ENCODE data around the gene AGFG1. TPM values are rescaled to one million over a fixed set of nuclear protein-coding genes. Genes with fewer than 3 reads are reported as not detected.

Gene AGFG1
- total RNA-seq, 1 experiment from 2014 or later = 119 TPM

DNA sequence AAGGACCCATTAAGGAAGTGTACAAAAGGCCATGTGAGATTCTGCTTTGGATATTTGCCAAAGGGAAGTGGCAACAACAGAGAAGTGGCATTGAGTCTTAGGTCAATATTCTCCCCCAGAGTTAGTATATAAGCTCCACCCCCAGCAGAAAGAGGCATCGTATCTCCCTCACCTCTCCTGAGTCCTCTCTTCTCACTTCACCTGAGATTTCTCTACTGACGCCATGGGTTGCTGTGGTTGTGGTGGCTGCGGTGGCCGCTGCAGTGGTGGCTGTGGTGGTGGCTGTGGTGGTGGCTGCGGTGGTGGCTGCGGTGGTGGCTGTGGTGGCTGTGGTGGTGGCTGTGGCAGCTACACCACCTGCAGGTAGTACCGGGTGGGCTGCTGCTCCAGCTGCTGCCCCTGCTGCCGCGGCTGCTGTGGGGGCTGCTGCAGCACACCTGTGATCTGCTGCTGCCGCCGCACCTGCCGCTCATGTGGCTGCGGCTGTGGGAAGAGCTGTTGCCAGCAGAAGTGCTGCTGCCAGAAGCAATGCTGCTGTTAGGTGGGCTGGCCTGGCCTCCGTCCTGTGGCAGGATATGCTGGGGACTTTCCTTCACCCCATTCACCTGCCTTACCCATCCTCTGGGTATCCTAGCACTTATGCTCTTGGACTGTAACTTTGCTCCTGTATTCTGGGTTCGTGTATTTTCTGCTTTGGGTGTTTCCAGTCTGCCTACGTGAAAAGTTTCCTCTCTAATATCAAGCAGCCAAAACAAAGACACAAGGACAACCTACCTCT lies 136.8 kb downstream of the AGFG1 start:
- DNase-seq = no peak
- H2AFZ ChIP-seq = no peak overlapping the region
- no peak for TF ChIP-seq EZH2 (IDR thresholded peaks at IDR 0.05; ENCODE audit: low read depth)
- TF ChIP-seq, protein P1, sequence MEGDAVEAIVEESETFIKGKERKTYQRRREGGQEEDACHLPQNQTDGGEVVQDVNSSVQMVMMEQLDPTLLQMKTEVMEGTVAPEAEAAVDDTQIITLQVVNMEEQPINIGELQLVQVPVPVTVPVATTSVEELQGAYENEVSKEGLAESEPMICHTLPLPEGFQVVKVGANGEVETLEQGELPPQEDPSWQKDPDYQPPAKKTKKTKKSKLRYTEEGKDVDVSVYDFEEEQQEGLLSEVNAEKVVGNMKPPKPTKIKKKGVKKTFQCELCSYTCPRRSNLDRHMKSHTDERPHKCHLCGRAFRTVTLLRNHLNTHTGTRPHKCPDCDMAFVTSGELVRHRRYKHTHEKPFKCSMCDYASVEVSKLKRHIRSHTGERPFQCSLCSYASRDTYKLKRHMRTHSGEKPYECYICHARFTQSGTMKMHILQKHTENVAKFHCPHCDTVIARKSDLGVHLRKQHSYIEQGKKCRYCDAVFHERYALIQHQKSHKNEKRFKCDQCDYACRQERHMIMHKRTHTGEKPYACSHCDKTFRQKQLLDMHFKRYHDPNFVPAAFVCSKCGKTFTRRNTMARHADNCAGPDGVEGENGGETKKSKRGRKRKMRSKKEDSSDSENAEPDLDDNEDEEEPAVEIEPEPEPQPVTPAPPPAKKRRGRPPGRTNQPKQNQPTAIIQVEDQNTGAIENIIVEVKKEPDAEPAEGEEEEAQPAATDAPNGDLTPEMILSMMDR (conservative IDR thresholded peaks at IDR 0.05) = no peak
- H3K4me3 ChIP-seq = no peak overlapping the region
- H3K27me3 ChIP-seq (ENCODE audit: insufficient read depth, low read depth) = no peaks in the 10 kb centered on the region
- ChIA-PET POLR2A (ENCODE audit: unreplicated experiment) (interaction anchor here (0.6 kb wide), 1 partner anchor 453 kb away, joined by 3 read pairs; no protein-coding TSS in a partner anchor), CTCF (interaction anchor here (0.6 kb wide), 1 partner anchor 122 kb away, joined by 3 read pairs; no protein-coding TSS in a partner anchor)
- no peaks in the 10 kb centered on the region for H4K20me1 ChIP-seq (ENCODE audit: insufficient read depth)
- no peaks in the 10 kb centered on the region for H3K79me2 ChIP-seq (ENCODE audit: low read depth)
- H3K36me3 ChIP-seq (ENCODE audit: low read depth) = no peaks in the 10 kb centered on the region
- intact Hi-C loops (cut with micrococcal nuclease; ENCODE audit: unreplicated experiment) = no loop called here
- no peak overlapping the region for H3K27ac ChIP-seq
- H3K4me1 ChIP-seq (replicated peaks; ENCODE audit: insufficient read depth) = peaks cover 18% of the 10 kb centered on the region
- no peaks in the 10 kb centered on the region for H3K9me3 ChIP-seq (ENCODE audit: insufficient read depth, low read depth)
- no peaks in the 10 kb centered on the region for H3K9me2 ChIP-seq (ENCODE audit: insufficient read depth)
- no TSS peak for BruUV-seq (replicated peaks)
- H3K4me2 ChIP-seq = no peak overlapping the region
- 0 out of 2 replicates have a peak, but pooled peaks cover 10% of the 10 kb centered on the region for H3F3A ChIP-seq (ENCODE audit: insufficient read depth, low read depth)

DNA sequence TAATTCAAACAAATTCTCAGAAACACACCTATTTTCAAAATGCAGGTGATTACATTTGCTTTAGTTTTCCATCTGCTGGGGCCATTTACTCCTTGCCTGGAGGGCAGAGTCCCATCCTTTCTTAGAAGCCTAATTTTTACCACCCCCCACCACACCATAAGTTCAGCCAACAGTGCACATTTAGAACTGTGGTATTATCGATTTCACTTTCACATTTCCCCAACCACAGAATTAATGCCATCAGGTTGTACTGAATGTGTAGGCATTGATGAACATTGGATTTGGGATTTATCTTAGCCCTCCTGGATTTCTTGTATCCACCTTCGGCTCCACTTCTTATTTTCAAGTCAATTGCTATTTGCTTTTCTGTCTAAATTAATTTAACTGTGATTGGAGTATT lies 138.2 kb downstream of the AGFG1 start:
- Histone ChIP-seq H3K27ac (no peak overlapping the region), H3K4me1 (replicated peaks; ENCODE audit: insufficient read depth) (peaks cover 22% of the 10 kb centered on the region), H3K9me3 (ENCODE audit: insufficient read depth, low read depth) (no peaks in the 10 kb centered on the region), H3K9me2 (ENCODE audit: insufficient read depth) (no peaks in the 10 kb centered on the region), H4K20me1 (ENCODE audit: insufficient read depth) (no peaks in the 10 kb centered on the region), H3K4me3 (no peak overlapping the region), H3K4me2 (no peak overlapping the region), H3K36me3 (ENCODE audit: low read depth) (no peaks in the 10 kb centered on the region), H2AFZ (no peak overlapping the region), H3F3A (ENCODE audit: insufficient read depth, low read depth) (0 out of 2 replicates have a peak, but pooled peaks cover 12% of the 10 kb centered on the region), H3K27me3 (ENCODE audit: insufficient read depth, low read depth) (no peaks in the 10 kb centered on the region), H3K79me2 (ENCODE audit: low read depth) (no peaks in the 10 kb centered on the region)
- no TSS peak for BruUV-seq (replicated peaks)
- no peak for TF ChIP-seq EZH2 (IDR thresholded peaks at IDR 0.05; ENCODE audit: low read depth)
- TF ChIP-seq, protein P1 (conservative IDR thresholded peaks at IDR 0.05) = no peak
- ChIA-PET CTCF (no interaction called here), POLR2A (ENCODE audit: unreplicated experiment) (no interaction called here)
- DNase-seq = no peak
- intact Hi-C loops (cut with micrococcal nuclease; ENCODE audit: unreplicated experiment) = no loop called here

Small RNA genes lying within 50 kb of the gene (microRNA-seq; reads per million reads assigned to microRNA genes)
- gene MIR5703 (ENCODE audit: borderline number of aligned reads, borderline replicate concordance) = not detected

Other genes with a start within 250 kb of the AGFG1 start
- 141 and 144 TPM in 2 replicates for gene MFF, start 146.9 kb upstream of the AGFG1 start, total RNA-seq (2021)
- not detected in 2 replicates for gene TM4SF20, start 92.8 kb upstream of the AGFG1 start, total RNA-seq (2021)
- not detected in 2 replicates for gene SCYGR1, start 84.2 kb upstream of the AGFG1 start, total RNA-seq (2021)
- not detected in 2 replicates for gene SCYGR2, start 126.7 kb downstream of the AGFG1 start, total RNA-seq (2021)
- not detected in 2 replicates for gene SCYGR3, start 142.7 kb downstream of the AGFG1 start, total RNA-seq (2021)
- gene SCYGR4, start 145.3 kb downstream of the AGFG1 start, total RNA-seq (2021) = not detected in 2 replicates
- gene SCYGR5, start 194.6 kb downstream of the AGFG1 start, total RNA-seq (2021) = not detected in 2 replicates
- 4.3 and 4.5 TPM in 2 replicates for gene SLC19A3, start 245.9 kb downstream of the AGFG1 start, total RNA-seq (2021)